HL-60 (cell line): Measurements from ENCODE around the gene OR2H2.

Source experiments
- POLR2AphosphoS5 ChIP-seq: IDR thresholded peaks from 2 replicates; pipeline ENCODE4 v1.6.1; 2012; ENCODE audit warnings: low read depth
- SPI1 ChIP-seq: IDR thresholded peaks from 2 replicates; pipeline ENCODE4 v1.6.1; 2012; ENCODE audit warnings: low read depth, mild to moderate bottlenecking, borderline replicate concordance
- TF ChIP-seq, protein P1 (sequence below): IDR thresholded peaks from one replicate; pipeline ENCODE4 v1.5.1; 2011; ENCODE audit warnings: low read length, control low read depth, inconsistent platforms; ENCODE audit not compliant: insufficient read depth
- TF ChIP-seq, protein P2 (sequence below): IDR thresholded peaks from 2 replicates; pipeline ENCODE4 v1.6.1; 2012; ENCODE audit warnings: low read depth; ENCODE audit not compliant: insufficient replicate concordance

DNA sequence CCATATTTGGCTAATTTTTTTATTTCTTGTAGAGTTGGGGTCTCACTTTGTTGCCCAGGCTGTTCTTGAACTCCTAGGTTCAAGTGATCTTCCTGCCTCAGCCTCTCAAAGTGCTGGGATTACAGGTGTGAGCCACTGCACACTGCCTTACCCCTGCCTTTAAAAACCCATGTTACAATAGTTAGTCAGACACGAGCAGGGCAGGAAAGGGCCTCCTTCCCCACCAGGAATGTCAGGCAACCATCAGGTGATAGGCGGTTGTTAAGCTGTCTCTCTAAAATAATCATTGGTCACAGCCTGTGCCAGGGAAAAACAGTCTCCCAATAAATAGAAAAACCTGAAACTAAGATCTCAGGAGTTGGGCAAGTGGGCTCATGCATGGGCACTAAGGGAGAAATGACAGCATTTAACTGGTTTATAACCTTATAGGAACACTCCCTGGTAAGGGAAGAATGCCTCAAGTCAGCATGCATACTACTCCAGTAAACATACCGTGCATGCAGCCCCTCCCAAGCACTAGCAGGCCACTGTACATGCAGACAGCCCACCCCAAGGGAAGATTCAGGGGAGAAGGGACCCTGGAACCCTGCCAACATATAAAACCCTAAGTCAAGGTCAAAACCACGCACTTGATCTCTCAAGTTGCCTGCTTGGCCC, 8.4 kb downstream of the OR2H2 start:
- TF ChIP-seq, protein P1, sequence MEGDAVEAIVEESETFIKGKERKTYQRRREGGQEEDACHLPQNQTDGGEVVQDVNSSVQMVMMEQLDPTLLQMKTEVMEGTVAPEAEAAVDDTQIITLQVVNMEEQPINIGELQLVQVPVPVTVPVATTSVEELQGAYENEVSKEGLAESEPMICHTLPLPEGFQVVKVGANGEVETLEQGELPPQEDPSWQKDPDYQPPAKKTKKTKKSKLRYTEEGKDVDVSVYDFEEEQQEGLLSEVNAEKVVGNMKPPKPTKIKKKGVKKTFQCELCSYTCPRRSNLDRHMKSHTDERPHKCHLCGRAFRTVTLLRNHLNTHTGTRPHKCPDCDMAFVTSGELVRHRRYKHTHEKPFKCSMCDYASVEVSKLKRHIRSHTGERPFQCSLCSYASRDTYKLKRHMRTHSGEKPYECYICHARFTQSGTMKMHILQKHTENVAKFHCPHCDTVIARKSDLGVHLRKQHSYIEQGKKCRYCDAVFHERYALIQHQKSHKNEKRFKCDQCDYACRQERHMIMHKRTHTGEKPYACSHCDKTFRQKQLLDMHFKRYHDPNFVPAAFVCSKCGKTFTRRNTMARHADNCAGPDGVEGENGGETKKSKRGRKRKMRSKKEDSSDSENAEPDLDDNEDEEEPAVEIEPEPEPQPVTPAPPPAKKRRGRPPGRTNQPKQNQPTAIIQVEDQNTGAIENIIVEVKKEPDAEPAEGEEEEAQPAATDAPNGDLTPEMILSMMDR, result no peak
- TF ChIP-seq, protein P2, sequence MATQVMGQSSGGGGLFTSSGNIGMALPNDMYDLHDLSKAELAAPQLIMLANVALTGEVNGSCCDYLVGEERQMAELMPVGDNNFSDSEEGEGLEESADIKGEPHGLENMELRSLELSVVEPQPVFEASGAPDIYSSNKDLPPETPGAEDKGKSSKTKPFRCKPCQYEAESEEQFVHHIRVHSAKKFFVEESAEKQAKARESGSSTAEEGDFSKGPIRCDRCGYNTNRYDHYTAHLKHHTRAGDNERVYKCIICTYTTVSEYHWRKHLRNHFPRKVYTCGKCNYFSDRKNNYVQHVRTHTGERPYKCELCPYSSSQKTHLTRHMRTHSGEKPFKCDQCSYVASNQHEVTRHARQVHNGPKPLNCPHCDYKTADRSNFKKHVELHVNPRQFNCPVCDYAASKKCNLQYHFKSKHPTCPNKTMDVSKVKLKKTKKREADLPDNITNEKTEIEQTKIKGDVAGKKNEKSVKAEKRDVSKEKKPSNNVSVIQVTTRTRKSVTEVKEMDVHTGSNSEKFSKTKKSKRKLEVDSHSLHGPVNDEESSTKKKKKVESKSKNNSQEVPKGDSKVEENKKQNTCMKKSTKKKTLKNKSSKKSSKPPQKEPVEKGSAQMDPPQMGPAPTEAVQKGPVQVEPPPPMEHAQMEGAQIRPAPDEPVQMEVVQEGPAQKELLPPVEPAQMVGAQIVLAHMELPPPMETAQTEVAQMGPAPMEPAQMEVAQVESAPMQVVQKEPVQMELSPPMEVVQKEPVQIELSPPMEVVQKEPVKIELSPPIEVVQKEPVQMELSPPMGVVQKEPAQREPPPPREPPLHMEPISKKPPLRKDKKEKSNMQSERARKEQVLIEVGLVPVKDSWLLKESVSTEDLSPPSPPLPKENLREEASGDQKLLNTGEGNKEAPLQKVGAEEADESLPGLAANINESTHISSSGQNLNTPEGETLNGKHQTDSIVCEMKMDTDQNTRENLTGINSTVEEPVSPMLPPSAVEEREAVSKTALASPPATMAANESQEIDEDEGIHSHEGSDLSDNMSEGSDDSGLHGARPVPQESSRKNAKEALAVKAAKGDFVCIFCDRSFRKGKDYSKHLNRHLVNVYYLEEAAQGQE, result no peak
- TF ChIP-seq SPI1 (no peak), POLR2AphosphoS5 (no peak)
